ENCODE data around the gene CBR3. TPM values are rescaled to one million over a fixed set of nuclear protein-coding genes. Genes with fewer than 3 reads are reported as not detected.

Gene CBR3
- polyA plus RNA-seq, 1 of the 3 experiments (the other 2 are of a cell fraction) = 6.7 TPM

GRCh38 chr21:36097427-36098181 lies 37.3 kb upstream of the CBR3 start:
- no peaks in the 10 kb centered on the region for H3F3A ChIP-seq (replicated peaks; ENCODE audit: insufficient read depth)
- H3K36me3 ChIP-seq (replicated peaks in 1 of 2; ENCODE audit: control insufficient read depth in 1 of 2, insufficient read depth in 2 of 2, low read length in 1 of 2) = no peaks in the 10 kb centered on the region
- no peak overlapping the region for H2AFZ ChIP-seq (ENCODE audit: low read depth)
- DNase-seq = no peak
- H3K4me2 ChIP-seq = no peak overlapping the region
- H3K9ac ChIP-seq = no peak overlapping the region
- CTCF ChIA-PET = interaction anchor here (1.3 to 3.7 kb wide), 3 partner anchors 14 to 28 kb away, joined by 3 to 14 read pairs (median 7); no protein-coding TSS in a partner anchor
- H3K27me3 ChIP-seq (ENCODE audit: insufficient read depth) = no peaks in the 10 kb centered on the region
- TF ChIP-seq MXI1 (IDR thresholded peaks at IDR 0.05; ENCODE audit: low read depth, low read length) = no peak
- TF ChIP-seq, protein P1, sequence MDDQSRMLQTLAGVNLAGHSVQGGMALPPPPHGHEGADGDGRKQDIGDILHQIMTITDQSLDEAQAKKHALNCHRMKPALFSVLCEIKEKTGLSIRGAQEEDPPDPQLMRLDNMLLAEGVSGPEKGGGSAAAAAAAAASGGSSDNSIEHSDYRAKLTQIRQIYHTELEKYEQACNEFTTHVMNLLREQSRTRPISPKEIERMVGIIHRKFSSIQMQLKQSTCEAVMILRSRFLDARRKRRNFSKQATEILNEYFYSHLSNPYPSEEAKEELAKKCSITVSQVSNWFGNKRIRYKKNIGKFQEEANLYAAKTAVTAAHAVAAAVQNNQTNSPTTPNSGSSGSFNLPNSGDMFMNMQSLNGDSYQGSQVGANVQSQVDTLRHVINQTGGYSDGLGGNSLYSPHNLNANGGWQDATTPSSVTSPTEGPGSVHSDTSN (IDR thresholded peaks at IDR 0.05) = 0 out of 2 replicates have a peak, but pooled peaks have one; percentile 28
- H3K4me3 ChIP-seq (ENCODE audit: low read depth in 2 of 2, low read length in 1 of 2) = no peak overlapping the region
- no peaks in the 10 kb centered on the region for H4K20me1 ChIP-seq (ENCODE audit: insufficient read depth)
- H3K79me2 ChIP-seq (ENCODE audit: insufficient read depth) = no peaks in the 10 kb centered on the region
- no peaks in the 10 kb centered on the region for H3K4me1 ChIP-seq (ENCODE audit: control insufficient read depth in 1 of 2, insufficient read depth in 2 of 2, low read depth in 1 of 2, low read length in 1 of 2)
- H3K9me3 ChIP-seq = no peaks in the 10 kb centered on the region
- POLR2A ChIA-PET = no interaction called here
- H3K9me2 ChIP-seq = no peaks in the 10 kb centered on the region
- H3K27ac ChIP-seq (ENCODE audit: low read depth in 2 of 2, low read length in 1 of 2) = no peak overlapping the region
- 81% methylated on average over 8 of the region's 8 CpGs for WGBS (ENCODE audit: low lambda C conversion rate)

GRCh38 chr21:36098182-36098532 lies 36.7 kb upstream of the CBR3 start:
- DNase-seq = no peak
- ChIA-PET CTCF (interaction anchor here (1.3 to 1.5 kb wide), 2 partner anchors 14 to 27 kb away, joined by 3 to 7 read pairs; no protein-coding TSS in a partner anchor), POLR2A (no interaction called here)
- Histone ChIP-seq H3K4me1 (ENCODE audit: control insufficient read depth in 1 of 2, insufficient read depth in 2 of 2, low read depth in 1 of 2, low read length in 1 of 2) (no peaks in the 10 kb centered on the region), H3K27me3 (ENCODE audit: insufficient read depth) (no peaks in the 10 kb centered on the region), H3K9me3 (no peaks in the 10 kb centered on the region), H3K9ac (no peak overlapping the region), H3F3A (replicated peaks; ENCODE audit: insufficient read depth) (no peaks in the 10 kb centered on the region), H3K27ac (ENCODE audit: low read depth in 2 of 2, low read length in 1 of 2) (no peak overlapping the region), H3K4me2 (no peak overlapping the region), H2AFZ (ENCODE audit: low read depth) (no peak overlapping the region), H3K4me3 (ENCODE audit: low read depth in 2 of 2, low read length in 1 of 2) (no peak overlapping the region), H3K79me2 (ENCODE audit: insufficient read depth) (no peaks in the 10 kb centered on the region), H3K36me3 (replicated peaks in 1 of 2; ENCODE audit: control insufficient read depth in 1 of 2, insufficient read depth in 2 of 2, low read length in 1 of 2) (no peaks in the 10 kb centered on the region), H4K20me1 (ENCODE audit: insufficient read depth) (no peaks in the 10 kb centered on the region), H3K9me2 (no peaks in the 10 kb centered on the region)
- 68% methylated on average over 2 of the region's 2 CpGs for WGBS (ENCODE audit: low lambda C conversion rate)
- TF ChIP-seq YY1 (IDR thresholded peaks at IDR 0.05; ENCODE audit: low read depth) (no peak), EP300 (IDR thresholded peaks at IDR 0.05; ENCODE audit: borderline replicate concordance in 1 of 2, low read depth in 1 of 2, low read length in 1 of 2) (no peak), CTCF (IDR thresholded peaks at IDR 0.05) (no peak), RAD21 (IDR thresholded peaks at IDR 0.05; ENCODE audit: low read length) (no peak), MAX (IDR thresholded peaks at IDR 0.05; ENCODE audit: low read depth) (no peak), TEAD4 (IDR thresholded peaks at IDR 0.05; ENCODE audit: borderline replicate concordance, insufficient read depth) (no peak), EZH2phosphoT487 (IDR thresholded peaks at IDR 0.05; ENCODE audit: borderline replicate concordance, low read depth) (no peak), SIN3A (IDR thresholded peaks at IDR 0.05; ENCODE audit: borderline replicate concordance, low read depth, low read length) (no peak), POLR2AphosphoS5 (IDR thresholded peaks at IDR 0.05; ENCODE audit: low read depth, low read length) (no peak), TAF1 (IDR thresholded peaks at IDR 0.05; ENCODE audit: borderline replicate concordance, low read depth, low read length) (no peak)
- TF ChIP-seq, protein P2, sequence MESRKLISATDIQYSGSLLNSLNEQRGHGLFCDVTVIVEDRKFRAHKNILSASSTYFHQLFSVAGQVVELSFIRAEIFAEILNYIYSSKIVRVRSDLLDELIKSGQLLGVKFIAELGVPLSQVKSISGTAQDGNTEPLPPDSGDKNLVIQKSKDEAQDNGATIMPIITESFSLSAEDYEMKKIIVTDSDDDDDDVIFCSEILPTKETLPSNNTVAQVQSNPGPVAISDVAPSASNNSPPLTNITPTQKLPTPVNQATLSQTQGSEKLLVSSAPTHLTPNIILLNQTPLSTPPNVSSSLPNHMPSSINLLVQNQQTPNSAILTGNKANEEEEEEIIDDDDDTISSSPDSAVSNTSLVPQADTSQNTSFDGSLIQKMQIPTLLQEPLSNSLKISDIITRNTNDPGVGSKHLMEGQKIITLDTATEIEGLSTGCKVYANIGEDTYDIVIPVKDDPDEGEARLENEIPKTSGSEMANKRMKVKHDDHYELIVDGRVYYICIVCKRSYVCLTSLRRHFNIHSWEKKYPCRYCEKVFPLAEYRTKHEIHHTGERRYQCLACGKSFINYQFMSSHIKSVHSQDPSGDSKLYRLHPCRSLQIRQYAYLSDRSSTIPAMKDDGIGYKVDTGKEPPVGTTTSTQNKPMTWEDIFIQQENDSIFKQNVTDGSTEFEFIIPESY (IDR thresholded peaks at IDR 0.05; ENCODE audit: borderline replicate concordance, low read depth) = no peak
- TF ChIP-seq, protein P3, sequence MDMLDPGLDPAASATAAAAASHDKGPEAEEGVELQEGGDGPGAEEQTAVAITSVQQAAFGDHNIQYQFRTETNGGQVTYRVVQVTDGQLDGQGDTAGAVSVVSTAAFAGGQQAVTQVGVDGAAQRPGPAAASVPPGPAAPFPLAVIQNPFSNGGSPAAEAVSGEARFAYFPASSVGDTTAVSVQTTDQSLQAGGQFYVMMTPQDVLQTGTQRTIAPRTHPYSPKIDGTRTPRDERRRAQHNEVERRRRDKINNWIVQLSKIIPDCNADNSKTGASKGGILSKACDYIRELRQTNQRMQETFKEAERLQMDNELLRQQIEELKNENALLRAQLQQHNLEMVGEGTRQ (IDR thresholded peaks at IDR 0.05; ENCODE audit: borderline replicate concordance, low read depth, low read length) = no peak

All from SK-N-SH (cell line).